Fibroblast of lung (primary cell): Measurements from ENCODE around the gene CELSR2. TPM values are rescaled to one million over a fixed set of nuclear protein-coding genes. Genes with fewer than 3 reads are reported as not detected.

Experiments used
- DNase-seq, 2 donors: peaks; one replicate each; pipeline versions ENCODE4 v3.0.0 to v3.0.0-alpha.2; 2010; ENCODE audit warnings: low read depth in 2 of 2
- H2AFZ ChIP-seq: 2 replicates; pipeline ENCODE4 v1.5.1; 2012; ENCODE audit warnings: low read length, control low read depth, inconsistent platforms
- H3K27ac ChIP-seq: 2 replicates; pipeline ENCODE4 v1.5.1; 2011; ENCODE audit warnings: low read length, control low read depth; ENCODE audit not compliant: insufficient read depth
- H3K27me3 ChIP-seq: 2 replicates; pipeline ENCODE4 v1.5.1; 2011; ENCODE audit warnings: mild to moderate bottlenecking, low read length; ENCODE audit not compliant: control insufficient read depth, insufficient read depth
- H3K36me3 ChIP-seq: 2 replicates; pipeline ENCODE4 v1.5.1; 2011; ENCODE audit warnings: low read length; ENCODE audit not compliant: control insufficient read depth, insufficient read depth
- H3K4me1 ChIP-seq: 2 replicates; pipeline ENCODE4 v1.5.1; 2011; ENCODE audit warnings: low read length; ENCODE audit not compliant: control insufficient read depth, insufficient read depth; ENCODE audit errors: extremely low read depth
- H3K4me2 ChIP-seq: 2 replicates; pipeline ENCODE4 v1.5.1; 2011; ENCODE audit warnings: low read length, control low read depth; ENCODE audit not compliant: insufficient read depth; ENCODE audit errors: extremely low read depth
- H3K4me3 ChIP-seq, 4 experiments: fragments of 200-600 bp in 1 of 4; sonication (generic) in 1 of 4; replicated peaks in 1 of 4; 2 replicates each; pipeline ENCODE4 v1.5.1; 2011 to 2016; ENCODE audit warnings: low read length in 4 of 4, low read depth in 3 of 4, mild to moderate bottlenecking in 3 of 4, control low read depth in 2 of 4, inconsistent platforms in 1 of 4, mixed read lengths in 1 of 4; ENCODE audit not compliant: insufficient read depth in 1 of 4; ENCODE audit errors: control extremely low read depth in 1 of 4
- H3K79me2 ChIP-seq: 2 replicates; pipeline ENCODE4 v1.5.1; 2012; ENCODE audit warnings: mild to moderate bottlenecking, low read length, inconsistent platforms; ENCODE audit not compliant: control insufficient read depth, insufficient read depth
- H3K9ac ChIP-seq: 2 replicates; pipeline ENCODE4 v1.5.1; 2011; ENCODE audit warnings: mild to moderate bottlenecking, low read length, control low read depth; ENCODE audit not compliant: insufficient read depth
- H3K9me3 ChIP-seq: 2 replicates; pipeline ENCODE4 v1.5.1; 2012; ENCODE audit warnings: low read depth, low read length; ENCODE audit not compliant: control insufficient read depth, insufficient read depth
- H4K20me1 ChIP-seq: 2 replicates; pipeline ENCODE4 v1.5.1; 2011; ENCODE audit warnings: low read length; ENCODE audit not compliant: control insufficient read depth, insufficient read depth; ENCODE audit errors: extremely low read depth
- CTCF ChIP-seq, 2 donors: IDR thresholded peaks in 1 of 2; conservative IDR thresholded peaks in 1 of 2; 1 replicate in 1 of 2; 2 replicates in 1 of 2; pipeline ENCODE4 v1.5.1; 2011 to 2012; ENCODE audit warnings: low read length in 2 of 2, control low read depth in 1 of 2, inconsistent platforms in 1 of 2, low read depth in 1 of 2, mild to moderate bottlenecking in 1 of 2
- EZH2 ChIP-seq: IDR thresholded peaks from 2 replicates; pipeline ENCODE4 v1.5.1; 2012; ENCODE audit warnings: low read length, control low read depth, mild to moderate bottlenecking; ENCODE audit errors: missing control alignments
- polyA plus RNA-seq, 2 donors: library from polyadenylated mRNA; depleted of rRNA in 1 of 2; stranded (reverse) in 1 of 2; unstranded in 1 of 2; fragments of >200 nt; gene quantifications; 2 replicates each; pipeline ENCODE4 v1.2.1, GENCODE V29; 2011 to 2012; ENCODE audit warnings: missing spikeins in 1 of 2
- total RNA-seq: library from RNA; depleted of rRNA; stranded (reverse); fragments of >200 nt; gene quantifications from 2 replicates; pipeline ENCODE4 v1.2.1, GENCODE V29; 2014

Gene CELSR2
- total and polyA plus RNA-seq, 2 donors (not counting 1 experiment from before 2014, with no cell fraction given) = 0.67 to 3.5 TPM

- Histone ChIP-seq H3K9ac (no peak overlapping the region), H4K20me1 (no peaks in the 10 kb centered on the region), H3K36me3 (no peaks in the 10 kb centered on the region), H3K27me3 (no peaks in the 10 kb centered on the region), H2AFZ (no peak overlapping the region), H3K27ac (no peak overlapping the region), H3K9me3 (no peaks in the 10 kb centered on the region), H3K4me3 (no peak overlapping the region), H3K4me1 (no peaks in the 10 kb centered on the region), H3K4me2 (no peak overlapping the region), H3K79me2 (no peaks in the 10 kb centered on the region)
- DNase-seq = no peak
- TF ChIP-seq CTCF (conservative IDR thresholded peaks at IDR 0.05 in 1 of 2, IDR thresholded peaks at IDR 0.05 in 1 of 2; ENCODE audit: low read depth in 1 of 2, low read length in 2 of 2) (no peak), EZH2 (no peak)
These were observed 10.6 kb downstream of the CELSR2 start for GRCh38 chr1:109259674-109260557.

- Histone ChIP-seq H3K9ac (no peak overlapping the region), H3K27me3 (no peaks in the 10 kb centered on the region), H4K20me1 (no peaks in the 10 kb centered on the region), H3K4me3 (no peak overlapping the region), H3K27ac (no peak overlapping the region), H3K36me3 (no peaks in the 10 kb centered on the region), H3K9me3 (no peaks in the 10 kb centered on the region), H3K4me2 (no peak overlapping the region), H3K4me1 (no peaks in the 10 kb centered on the region), H2AFZ (no peak overlapping the region), H3K79me2 (no peaks in the 10 kb centered on the region)
- DNase-seq = no peak
- TF ChIP-seq CTCF (conservative IDR thresholded peaks at IDR 0.05 in 1 of 2, IDR thresholded peaks at IDR 0.05 in 1 of 2; ENCODE audit: low read depth in 1 of 2, low read length in 2 of 2) = no peak
- TF ChIP-seq EZH2 = no peak
These were observed 11.7 kb downstream of the CELSR2 start for GRCh38 chr1:109261006-109261405.

- TF ChIP-seq CTCF (conservative IDR thresholded peaks at IDR 0.05 in 1 of 2, IDR thresholded peaks at IDR 0.05 in 1 of 2; ENCODE audit: low read depth in 1 of 2, low read length in 2 of 2) (no peak), EZH2 (no peak)
- H3K27me3 ChIP-seq = no peaks in the 10 kb centered on the region
- no peaks in the 10 kb centered on the region for H3K9me3 ChIP-seq
- H2AFZ ChIP-seq = no peak overlapping the region
- no peak overlapping the region for H3K4me3 ChIP-seq
- H3K4me1 ChIP-seq = no peaks in the 10 kb centered on the region
- no peak overlapping the region for H3K27ac ChIP-seq
- H3K9ac ChIP-seq = no peak overlapping the region
- H3K79me2 ChIP-seq = no peaks in the 10 kb centered on the region
- no peak for DNase-seq
- H3K36me3 ChIP-seq = no peaks in the 10 kb centered on the region
- no peaks in the 10 kb centered on the region for H4K20me1 ChIP-seq
- H3K4me2 ChIP-seq = no peak overlapping the region
These were observed 12.2 kb downstream of the CELSR2 start for GRCh38 chr1:109261578-109261977.
